SKM-1 (cell line): ENCODE measurements around the gene LYRM2.

Experiments used
- DNase-seq: peaks from one replicate; lab custom pipeline; 2025; ENCODE audit not compliant: unreplicated experiment; lab: John Stamatoyannopoulos, UW

The LYRM2 gene, protein sequence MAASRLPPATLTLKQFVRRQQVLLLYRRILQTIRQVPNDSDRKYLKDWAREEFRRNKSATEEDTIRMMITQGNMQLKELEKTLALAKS

GRCh38 chr6:89638320-89639195, at the start of gene LYRM2:
LYRM2 (minus strand) TSS chr6:89638747; CDS start chr6:89638716, 31 bp downstream.
- DNase-seq, result peak; percentile 77

- no peak for DNase-seq
These were observed 49.8 kb upstream of the LYRM2 start for GRCh38 chr6:89688328-89688727.

GRCh38 chr6:89685311-89685710, 46.8 kb upstream of the LYRM2 start:
- no peak for DNase-seq

DNA sequence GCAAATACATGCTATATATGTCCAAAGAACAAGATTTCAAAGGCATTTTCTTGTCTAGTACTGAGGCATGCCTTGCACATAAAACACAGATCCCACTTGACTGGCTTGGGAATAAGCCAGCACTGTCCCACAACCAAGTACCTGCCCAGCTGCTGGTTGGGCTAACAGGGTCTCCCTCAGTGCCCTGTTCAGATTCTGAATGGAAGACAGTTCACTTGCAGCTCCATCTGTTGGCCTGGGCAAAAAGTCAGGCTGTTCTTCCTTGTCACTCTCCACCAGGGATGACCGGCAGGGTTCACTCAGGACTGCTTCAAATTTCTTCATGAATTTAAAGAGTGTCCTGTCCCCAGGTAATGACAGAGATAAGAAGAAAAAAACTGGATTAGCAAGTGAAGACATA, 44.4 kb upstream of the LYRM2 start:
- no peak for DNase-seq

DNA sequence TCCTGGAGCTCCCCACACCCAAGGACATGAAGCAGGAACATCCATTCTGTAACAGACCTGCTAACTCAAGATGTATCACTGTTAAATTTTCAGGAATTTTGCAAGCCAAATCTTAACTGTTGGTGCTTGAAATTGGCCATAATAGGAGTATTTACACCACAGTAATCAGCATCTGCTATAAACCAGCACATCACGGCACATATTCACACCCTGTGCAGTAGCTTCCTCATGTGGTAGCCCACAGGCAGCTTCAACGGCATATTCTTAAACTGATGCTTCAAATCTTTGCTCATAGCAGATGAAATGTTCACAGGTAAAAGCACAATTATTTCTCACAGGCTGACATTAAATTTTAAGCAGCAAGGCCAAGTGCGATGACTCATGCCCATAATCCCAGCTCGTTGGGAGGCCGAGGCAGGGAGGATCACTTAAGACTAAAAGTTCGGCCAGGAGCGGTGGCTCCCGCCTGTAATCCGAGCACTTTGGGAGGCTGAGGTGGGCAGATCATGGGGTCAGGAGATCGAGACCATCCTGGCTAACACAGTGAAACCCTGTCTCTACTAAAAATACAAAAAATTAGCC, 43.5 kb upstream of the LYRM2 start:
- no peak for DNase-seq

DNA sequence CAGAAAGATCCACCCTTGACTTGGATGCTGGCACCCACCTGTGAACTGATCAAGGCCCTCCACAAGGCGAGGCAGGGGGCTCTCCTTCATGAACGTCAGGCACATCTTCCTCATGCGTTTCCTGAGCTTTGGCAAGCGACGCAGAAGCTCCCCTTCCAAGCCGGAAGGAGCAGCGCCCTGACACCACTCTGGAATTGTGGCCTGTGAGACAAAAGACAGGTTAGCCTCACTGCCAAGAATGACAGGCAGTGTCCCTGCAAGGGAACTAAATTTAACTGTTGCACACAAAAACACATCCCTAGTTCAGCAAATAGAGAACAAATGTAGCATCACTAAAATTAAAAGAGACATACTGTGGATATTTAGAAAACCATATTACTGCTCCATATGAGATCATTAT, 42.0 kb upstream of the LYRM2 start:
- DNase-seq, result no peak

DNA sequence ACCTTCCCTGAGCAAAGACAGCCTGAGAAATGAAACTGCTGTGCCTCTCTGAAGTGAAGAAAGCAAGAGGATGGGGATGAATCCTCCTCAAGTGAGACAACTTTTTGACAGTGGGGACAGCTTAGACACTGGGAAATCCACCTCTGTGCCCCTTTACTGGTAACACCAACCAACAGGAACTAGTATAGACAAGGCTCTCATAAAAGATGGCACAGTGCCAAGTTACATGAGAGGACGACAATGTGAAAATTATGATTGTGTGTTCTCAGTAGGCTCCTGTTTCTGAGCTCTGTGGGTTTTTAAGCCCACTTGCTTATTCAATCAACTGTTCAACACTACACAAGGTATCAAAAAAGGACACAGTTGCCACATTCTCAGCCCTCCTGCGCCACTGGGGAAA, 41.6 kb upstream of the LYRM2 start:
- no peak for DNase-seq

GRCh38 chr6:89679215-89680120, 40.9 kb upstream of the LYRM2 start:
- DNase-seq, result no peak

DNA sequence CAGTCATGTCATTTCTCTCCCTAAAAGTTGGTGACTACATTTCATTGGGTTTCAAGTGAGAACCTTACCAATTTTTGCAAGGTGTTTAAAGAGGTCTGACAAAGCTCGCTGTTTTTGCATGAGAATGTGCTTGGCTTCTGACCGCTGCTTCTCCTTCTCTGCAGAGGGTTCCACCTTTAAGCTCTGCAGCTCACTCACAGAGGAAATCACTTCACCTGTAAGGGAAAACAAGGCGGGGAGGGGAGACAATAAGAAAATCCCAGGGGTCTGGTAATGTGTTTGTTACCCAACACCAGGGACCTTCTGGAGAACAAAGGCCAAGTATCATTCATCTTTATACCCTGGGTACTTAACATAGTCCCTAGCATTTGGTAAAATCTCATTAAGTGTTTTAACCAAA, 40.0 kb upstream of the LYRM2 start:
- DNase-seq, result no peak

- DNase-seq, result no peak
These were observed 37.6 kb upstream of the LYRM2 start for GRCh38 chr6:89675949-89676748.

- no peak for DNase-seq
These were observed 32.5 kb upstream of the LYRM2 start for GRCh38 chr6:89670935-89671565.

- no peak for DNase-seq
These were observed 30.5 kb upstream of the LYRM2 start for GRCh38 chr6:89669002-89669401.

DNA sequence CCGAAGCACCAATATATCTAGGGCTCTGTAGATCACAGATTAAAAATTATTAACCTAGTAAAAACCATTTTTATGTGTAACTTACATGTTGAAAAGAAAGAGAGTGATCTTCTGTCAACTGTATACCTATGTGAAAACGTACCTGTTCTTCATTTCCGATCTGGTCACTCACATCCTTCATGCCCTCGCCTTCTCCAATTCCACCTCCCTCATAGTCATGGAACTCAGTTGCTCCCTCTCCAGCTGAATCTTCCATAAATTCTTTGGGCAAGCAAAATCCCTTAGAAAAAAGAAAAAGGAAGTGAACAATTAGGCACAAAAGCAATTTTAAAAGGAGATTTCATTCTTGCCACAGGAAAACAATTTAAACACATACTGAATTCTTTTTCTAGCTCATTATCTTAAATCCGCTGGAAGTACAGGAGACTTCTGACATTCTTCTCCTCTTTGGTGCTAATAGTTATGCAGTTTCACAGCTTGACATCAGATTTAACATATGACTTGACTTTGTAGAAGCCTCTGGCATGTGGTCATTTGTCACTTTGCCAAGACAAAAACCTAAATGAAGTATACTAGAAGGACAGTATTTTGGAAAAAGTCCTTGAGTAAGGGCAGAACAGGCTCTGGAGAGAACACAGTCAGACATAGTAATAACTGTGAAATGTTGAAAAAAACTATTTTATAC, 29.5 kb upstream of the LYRM2 start:
- no peak for DNase-seq

DNA sequence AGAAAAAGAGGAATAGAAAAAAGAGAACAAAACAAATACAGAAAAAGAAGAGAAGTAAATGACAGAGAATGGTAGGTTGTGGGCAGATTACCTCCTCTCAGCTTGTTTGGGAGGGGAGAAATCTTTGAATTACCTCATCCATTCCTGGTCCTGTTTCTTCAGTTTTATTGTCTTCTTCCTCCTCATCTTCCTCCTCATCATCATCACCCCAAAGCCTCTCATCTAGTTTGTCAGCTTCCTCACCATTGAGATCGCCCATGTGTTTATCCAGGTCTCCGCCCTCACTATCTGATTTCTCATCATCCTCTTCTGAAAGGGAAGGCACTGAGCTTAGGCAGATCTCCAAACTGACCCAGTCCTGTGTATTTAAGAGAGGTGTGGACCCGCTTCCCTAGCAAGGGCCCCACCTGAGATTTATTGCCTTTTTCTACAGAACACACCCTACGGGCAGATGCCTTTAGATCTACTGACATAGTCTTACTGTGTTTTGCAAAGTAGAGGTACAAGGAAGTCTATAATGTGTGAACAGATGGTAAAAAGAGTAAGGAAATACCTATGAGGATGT, 24.2 kb upstream of the LYRM2 start:
- no peak for DNase-seq

- DNase-seq, result no peak
These were observed 23.0 kb upstream of the LYRM2 start for GRCh38 chr6:89661559-89661958.

DNA sequence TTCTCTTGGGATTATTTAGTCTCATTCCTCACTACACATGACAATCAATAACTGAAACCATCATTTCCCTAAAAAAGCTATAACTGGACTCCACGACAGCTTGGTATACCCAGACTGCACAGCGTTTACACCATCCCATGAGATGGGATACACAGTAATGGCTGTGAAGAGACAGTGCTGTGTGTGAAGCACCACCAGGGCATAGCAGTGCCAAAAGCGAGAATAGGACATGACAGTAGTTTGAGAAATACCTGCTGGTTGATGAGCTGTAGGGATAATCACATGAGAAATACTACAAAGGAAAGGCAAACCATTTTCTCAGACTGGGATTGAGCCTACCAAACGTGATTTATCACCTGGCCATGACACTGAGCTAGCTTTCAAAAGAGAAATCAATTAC, 22.4 kb upstream of the LYRM2 start:
- DNase-seq, result no peak

GRCh38 chr6:89657445-89658158, 19.1 kb upstream of the LYRM2 start:
- DNase-seq, result no peak

DNA sequence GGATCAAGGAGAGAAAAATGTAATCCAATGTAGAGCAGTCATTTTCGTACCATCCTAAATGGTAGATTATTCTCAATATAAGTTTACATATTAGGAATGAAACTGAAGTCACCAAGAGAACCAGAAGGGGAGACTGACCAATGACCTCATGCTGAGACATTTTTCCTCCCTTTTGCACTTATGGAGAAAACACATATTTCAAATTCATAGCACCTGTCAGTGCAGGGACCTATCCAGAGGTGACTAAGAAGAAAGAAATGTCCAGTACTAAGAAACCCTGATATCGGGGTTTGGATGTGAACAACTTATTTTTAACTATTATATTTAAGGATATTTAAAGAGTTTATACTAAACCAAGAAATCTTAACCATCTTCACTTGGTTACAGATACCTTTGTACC, 16.6 kb upstream of the LYRM2 start:
- no peak for DNase-seq

DNA sequence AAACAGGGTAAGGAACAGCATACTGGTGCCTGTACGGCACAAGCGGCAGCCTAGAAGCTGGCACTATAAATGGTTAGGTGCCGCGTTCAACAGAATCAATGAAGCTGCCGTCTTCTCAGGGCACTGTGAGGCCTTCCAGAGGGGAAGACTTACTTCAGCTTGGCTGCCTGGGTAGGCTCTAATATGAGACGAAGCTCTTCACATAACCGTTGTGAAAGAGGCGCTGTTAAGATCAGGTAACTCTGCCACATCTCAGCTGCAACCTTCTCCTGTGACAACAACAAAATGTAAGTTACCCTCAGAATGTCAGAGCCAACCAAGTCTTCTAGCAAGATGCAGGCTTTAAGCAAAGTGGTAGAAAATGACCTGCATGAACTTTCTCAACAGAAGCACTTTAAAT, 12.0 kb upstream of the LYRM2 start:
- DNase-seq, result no peak
